ENCODE data around the gene AKAP7.

AKAP7 gene

DNA sequence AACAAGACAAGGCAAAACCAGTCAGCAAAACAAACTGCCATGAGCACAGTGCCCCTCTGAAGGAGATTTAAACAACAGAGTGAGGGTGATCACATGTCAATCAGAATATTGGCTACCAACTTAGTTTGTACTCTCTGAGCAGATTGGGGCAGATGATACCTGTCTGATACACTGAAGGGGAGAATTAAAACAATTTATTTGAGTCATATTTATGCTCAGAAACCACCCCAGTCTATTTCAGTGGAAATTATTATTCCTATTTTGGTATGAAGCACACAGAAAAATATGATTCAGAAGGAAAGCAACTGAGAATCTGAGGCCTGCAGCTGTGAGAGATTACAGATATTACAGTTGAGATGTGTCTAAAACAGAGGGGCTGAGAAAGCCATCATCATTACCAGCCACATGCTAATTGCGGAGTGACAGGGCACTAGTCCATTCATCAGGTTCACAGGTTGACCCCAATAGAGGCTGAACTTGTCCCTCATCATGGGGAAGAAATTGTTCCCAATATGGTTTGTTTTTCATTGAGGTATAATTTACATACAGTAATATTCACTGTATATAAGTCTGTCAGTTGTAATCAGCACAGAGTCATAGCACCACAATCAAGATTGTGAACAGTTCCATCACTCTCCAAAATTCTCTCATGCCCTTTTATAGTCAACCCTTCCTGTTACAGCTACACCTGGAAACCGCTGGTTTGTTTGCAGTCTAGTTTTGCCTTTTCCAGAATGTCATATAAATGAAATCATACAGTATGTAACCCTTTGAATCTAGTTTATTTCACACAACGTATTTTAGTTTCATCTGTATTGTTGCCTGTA, 134.5 kb downstream of the AKAP7 start:
- Mint-ChIP-seq H3K27ac (no peak overlapping the region), H3K4me1 (no peaks in the 10 kb centered on the region), H3K9me3 (peaks cover 11% of the 10 kb centered on the region), H3K36me3 (ENCODE audit: low read depth) (peaks cover 25% of the 10 kb centered on the region), H3K27me3 (ENCODE audit: low read depth) (no peaks in the 10 kb centered on the region), H3K4me3 (no peak overlapping the region)
- TF ChIP-seq, protein P1, sequence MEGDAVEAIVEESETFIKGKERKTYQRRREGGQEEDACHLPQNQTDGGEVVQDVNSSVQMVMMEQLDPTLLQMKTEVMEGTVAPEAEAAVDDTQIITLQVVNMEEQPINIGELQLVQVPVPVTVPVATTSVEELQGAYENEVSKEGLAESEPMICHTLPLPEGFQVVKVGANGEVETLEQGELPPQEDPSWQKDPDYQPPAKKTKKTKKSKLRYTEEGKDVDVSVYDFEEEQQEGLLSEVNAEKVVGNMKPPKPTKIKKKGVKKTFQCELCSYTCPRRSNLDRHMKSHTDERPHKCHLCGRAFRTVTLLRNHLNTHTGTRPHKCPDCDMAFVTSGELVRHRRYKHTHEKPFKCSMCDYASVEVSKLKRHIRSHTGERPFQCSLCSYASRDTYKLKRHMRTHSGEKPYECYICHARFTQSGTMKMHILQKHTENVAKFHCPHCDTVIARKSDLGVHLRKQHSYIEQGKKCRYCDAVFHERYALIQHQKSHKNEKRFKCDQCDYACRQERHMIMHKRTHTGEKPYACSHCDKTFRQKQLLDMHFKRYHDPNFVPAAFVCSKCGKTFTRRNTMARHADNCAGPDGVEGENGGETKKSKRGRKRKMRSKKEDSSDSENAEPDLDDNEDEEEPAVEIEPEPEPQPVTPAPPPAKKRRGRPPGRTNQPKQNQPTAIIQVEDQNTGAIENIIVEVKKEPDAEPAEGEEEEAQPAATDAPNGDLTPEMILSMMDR (IDR thresholded peaks at IDR 0.05; ENCODE audit: unreplicated experiment in 3 of 3) = no peak

DNA sequence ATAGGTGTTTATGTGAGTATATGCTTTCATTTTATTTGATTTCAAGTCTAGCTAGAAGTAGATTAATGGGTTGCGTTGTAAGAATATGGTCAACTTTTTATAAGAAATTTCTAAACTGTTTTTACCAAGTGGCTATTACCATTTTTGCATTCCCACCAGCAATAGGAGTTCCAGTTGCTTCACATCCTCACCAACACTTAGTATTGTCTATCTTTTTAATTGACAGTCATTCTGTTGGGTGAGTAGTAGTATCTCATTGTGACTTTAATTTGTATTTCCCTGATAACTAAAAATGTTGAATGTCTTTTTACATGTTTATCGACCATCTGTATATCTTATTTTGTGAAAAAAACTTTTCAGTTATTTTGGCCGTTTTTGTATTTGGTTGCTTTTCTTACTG, 135.3 kb downstream of the AKAP7 start:
- Mint-ChIP-seq H3K27me3 (ENCODE audit: low read depth) (no peaks in the 10 kb centered on the region), H3K36me3 (ENCODE audit: low read depth) (peaks cover 25% of the 10 kb centered on the region), H3K9me3 (peaks cover 12% of the 10 kb centered on the region), H3K4me1 (no peaks in the 10 kb centered on the region), H3K27ac (no peak overlapping the region), H3K4me3 (no peak overlapping the region)
- TF ChIP-seq, protein P1 (IDR thresholded peaks at IDR 0.05; ENCODE audit: unreplicated experiment in 3 of 3) = no peak

DNA sequence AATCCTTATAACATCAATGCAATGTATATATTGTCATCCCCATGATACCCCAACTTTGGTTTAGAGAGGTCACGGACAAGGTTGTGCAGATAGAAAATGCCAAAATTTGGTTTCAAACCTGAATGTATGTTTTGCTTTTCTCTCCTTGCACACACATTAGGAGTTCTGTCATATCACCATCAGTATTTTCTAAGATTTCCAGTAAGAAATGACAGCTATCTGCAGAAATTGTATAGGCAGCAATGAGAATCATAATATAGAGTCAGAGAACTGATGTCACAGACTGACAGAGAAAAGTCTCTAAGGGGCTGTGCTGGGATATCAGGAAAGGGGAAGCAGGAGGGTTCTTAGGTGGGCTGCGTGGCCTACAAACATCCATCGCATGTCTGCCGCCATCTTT, 140.0 kb downstream of the AKAP7 start:
- TF ChIP-seq, protein P1 (IDR thresholded peaks at IDR 0.05; ENCODE audit: unreplicated experiment in 3 of 3) = no peak
- Mint-ChIP-seq H3K36me3 (ENCODE audit: low read depth) (peaks cover 14% of the 10 kb centered on the region), H3K4me1 (no peaks in the 10 kb centered on the region), H3K4me3 (no peak overlapping the region), H3K27me3 (ENCODE audit: low read depth) (no peaks in the 10 kb centered on the region), H3K27ac (no peak overlapping the region), H3K9me3 (peaks cover 7% of the 10 kb centered on the region)

DNA sequence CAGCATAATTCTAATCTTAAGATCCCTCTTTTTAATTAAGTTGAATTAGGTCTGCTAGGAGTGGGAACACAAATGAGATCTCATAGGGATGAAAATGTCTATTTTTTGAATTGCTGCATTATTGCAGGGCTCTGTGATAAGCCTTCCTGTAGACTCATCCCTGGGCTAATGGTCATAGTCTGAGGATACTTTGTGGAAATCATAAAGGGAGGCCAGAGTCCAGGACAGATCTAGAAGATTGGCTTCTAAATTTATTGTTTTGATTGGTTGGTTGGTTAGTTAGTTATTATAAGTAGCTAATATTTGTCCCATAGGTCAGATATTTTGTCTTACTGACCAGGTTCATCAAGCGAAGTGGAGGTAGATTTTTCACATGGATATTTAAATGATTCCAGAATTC, 142.3 kb downstream of the AKAP7 start:
- peaks cover 3% of the 10 kb centered on the region for H3K9me3 Mint-ChIP-seq
- H3K4me3 Mint-ChIP-seq = no peak overlapping the region
- TF ChIP-seq, protein P1 (IDR thresholded peaks at IDR 0.05; ENCODE audit: unreplicated experiment in 3 of 3) = no peak
- H3K27ac Mint-ChIP-seq = no peak overlapping the region
- H3K36me3 Mint-ChIP-seq (ENCODE audit: low read depth) = peaks cover 3% of the 10 kb centered on the region
- no peaks in the 10 kb centered on the region for H3K27me3 Mint-ChIP-seq (ENCODE audit: low read depth)
- H3K4me1 Mint-ChIP-seq = no peaks in the 10 kb centered on the region

DNA sequence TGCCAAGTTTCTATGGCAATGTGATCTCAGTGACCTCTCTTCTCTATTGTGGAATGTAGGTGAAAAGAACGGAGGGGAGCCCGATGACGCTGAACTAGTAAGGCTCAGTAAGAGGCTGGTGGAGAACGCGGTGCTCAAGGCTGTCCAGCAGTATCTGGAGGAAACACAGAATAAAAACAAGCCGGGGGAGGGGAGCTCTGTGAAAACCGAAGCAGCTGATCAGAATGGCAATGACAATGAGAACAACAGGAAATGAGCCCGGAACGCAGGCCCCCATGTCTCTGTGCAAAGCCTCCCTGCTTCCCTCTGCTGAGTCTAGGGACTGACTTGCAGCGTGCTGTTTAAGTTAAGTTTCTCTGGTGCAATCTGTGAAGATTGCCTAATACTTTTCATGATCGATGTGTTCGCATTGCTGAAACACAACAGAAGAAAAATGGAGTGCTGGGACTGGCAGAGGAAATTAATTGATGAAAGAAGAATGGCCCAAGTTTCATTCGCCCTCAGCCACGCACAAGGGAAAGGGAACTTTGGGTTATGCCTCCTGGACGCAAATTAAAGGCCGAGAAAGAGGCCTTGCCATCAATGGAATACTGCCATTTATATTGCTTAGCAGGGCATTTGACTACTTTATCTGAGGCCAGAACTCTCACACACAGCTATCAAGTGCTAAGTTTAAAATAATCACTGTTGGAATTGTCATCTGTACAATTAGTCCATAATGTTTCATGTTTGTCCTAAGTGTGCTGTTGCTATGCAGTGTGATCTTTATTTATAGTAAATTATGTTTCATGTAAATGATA, 146.4 kb downstream of the AKAP7 start:
- Mint-ChIP-seq H3K4me3 (no peak overlapping the region), H3K4me1 (no peaks in the 10 kb centered on the region), H3K36me3 (ENCODE audit: low read depth) (peaks cover 3% of the 10 kb centered on the region), H3K9me3 (no peaks in the 10 kb centered on the region), H3K27ac (peak overlapping the region in 2 of 3 experiments; percentile 25 to 41), H3K27me3 (ENCODE audit: low read depth) (no peaks in the 10 kb centered on the region)
- TF ChIP-seq, protein P1 (IDR thresholded peaks at IDR 0.05; ENCODE audit: unreplicated experiment in 3 of 3) = no peak

Measured in nephron (organoid).